ENCODE data around the gene NDUFS8.

DNA sequence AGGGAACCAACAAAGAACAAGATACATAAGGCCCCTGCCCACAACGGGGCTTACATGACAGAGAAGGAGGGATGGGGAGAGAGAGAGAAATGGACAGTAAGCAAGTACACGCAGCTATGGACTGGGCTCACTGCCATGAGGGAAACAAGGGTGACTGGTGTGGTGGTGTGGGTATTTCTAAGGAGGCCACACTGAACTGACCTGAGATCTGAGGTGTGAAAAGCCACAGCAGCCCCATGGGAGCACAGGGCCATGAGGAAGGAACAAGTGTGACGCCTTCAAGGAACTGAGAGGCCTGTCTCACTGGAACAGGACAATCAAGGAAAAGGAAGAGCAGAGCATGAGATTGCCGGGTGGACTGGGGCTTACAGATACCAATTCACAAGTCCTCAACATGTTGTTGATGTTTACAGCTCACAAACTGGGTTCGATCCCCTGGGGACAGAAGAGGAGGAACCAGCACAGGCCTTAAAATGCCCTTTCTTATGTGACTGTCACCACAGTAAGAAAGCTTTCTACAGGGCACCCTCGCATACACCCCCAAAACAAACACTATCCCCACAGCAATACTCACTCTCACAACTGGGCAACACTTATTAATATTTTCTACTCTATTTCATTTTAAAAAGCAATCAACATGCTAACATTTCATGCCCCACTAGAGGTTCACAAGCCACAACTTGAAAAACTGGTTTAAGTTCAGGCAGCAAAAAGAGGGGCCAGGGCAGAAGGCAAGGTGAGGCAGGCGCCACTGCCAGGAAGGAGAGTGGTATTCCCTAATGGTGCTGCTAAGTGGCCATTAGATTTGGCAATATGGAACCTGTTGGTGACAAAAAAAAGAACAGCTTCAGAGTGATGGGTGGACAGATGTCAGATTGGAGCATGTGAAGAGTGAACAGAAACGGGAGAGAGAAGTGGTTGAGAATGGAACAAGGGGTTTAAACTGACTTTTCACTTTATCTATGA, 47.4 kb downstream of the NDUFS8 start:
- TF ChIP-seq, protein P1, sequence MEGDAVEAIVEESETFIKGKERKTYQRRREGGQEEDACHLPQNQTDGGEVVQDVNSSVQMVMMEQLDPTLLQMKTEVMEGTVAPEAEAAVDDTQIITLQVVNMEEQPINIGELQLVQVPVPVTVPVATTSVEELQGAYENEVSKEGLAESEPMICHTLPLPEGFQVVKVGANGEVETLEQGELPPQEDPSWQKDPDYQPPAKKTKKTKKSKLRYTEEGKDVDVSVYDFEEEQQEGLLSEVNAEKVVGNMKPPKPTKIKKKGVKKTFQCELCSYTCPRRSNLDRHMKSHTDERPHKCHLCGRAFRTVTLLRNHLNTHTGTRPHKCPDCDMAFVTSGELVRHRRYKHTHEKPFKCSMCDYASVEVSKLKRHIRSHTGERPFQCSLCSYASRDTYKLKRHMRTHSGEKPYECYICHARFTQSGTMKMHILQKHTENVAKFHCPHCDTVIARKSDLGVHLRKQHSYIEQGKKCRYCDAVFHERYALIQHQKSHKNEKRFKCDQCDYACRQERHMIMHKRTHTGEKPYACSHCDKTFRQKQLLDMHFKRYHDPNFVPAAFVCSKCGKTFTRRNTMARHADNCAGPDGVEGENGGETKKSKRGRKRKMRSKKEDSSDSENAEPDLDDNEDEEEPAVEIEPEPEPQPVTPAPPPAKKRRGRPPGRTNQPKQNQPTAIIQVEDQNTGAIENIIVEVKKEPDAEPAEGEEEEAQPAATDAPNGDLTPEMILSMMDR (IDR thresholded peaks at IDR 0.05), result no peak
- no peak for TF ChIP-seq POLR2A (IDR thresholded peaks at IDR 0.05)
- TF ChIP-seq EP300 (IDR thresholded peaks at IDR 0.05), result no peak
